ENCODE results near the gene CFLAR. TPM values are rescaled to one million over a fixed set of nuclear protein-coding genes. Genes with fewer than 3 reads are reported as not detected.

Gene CFLAR
- 0.84 and 1.6 TPM in 2 replicates for polyA plus RNA-seq
- 1.9 and 3.2 TPM in 2 replicates for polyA minus RNA-seq

DNA sequence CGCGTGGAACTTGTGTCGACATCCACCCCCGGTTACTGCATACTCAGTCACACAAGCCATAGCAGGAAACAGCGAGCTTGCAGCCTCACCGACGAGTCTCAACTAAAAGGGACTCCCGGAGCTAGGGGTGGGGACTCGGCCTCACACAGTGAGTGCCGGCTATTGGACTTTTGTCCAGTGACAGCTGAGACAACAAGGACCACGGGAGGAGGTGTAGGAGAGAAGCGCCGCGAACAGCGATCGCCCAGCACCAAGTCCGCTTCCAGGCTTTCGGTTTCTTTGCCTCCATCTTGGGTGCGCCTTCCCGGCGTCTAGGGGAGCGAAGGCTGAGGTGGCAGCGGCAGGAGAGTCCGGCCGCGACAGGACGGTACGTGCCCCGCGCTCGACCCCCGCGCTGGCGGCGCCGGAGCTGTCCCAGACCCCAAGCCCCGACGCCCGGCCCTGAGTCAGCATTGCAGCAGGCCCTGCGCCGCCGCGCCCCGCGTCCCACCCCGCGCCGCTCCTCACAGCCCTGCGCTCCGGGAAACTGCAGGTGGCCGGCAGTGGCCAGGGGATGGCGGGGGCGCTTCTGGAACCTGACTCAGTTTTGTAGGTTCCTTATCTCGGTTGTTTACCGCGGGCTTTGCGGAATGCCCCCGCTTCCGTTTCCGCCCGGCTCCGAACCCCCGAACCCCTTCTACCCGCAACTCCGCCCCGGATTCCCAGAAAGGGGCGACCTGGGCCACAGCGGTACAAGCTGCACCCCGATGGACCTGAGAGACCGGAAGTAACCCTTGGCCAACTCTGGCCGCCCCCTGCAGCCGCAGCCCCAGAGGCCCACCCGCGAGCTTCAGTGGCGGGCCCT is at the start of gene CFLAR:
TSS of gene CFLAR (plus strand) at position 50 of the 844 bp plus-strand sequence. CDS start 13,702 bp downstream, outside the sequence.
- H3K4me2 ChIP-seq (ENCODE audit: low read length) = no peak within 1 kb of the TSS
- H3K27ac ChIP-seq (ENCODE audit: low read length) = no peak within 1 kb of the TSS
- H3F3A ChIP-seq (ENCODE audit: insufficient read depth, low read length, poor library complexity, severe bottlenecking) = no peaks in the 10 kb centered on the region
- TF ChIP-seq SMC3 (conservative IDR thresholded peaks at IDR 0.05; ENCODE audit: poor library complexity) (no peak), POLR2AphosphoS5 (IDR thresholded peaks at IDR 0.05) (no peak), MXI1 (conservative IDR thresholded peaks at IDR 0.05; ENCODE audit: poor library complexity, severe bottlenecking) (no peak), EZH2 (IDR thresholded peaks at IDR 0.05; ENCODE audit: borderline replicate concordance, insufficient read depth, low read length, poor library complexity, severe bottlenecking) (no peak), EP300 (conservative IDR thresholded peaks at IDR 0.05; ENCODE audit: poor library complexity, severe bottlenecking) (no peak), REST (IDR thresholded peaks at IDR 0.05; ENCODE audit: borderline replicate concordance) (no peak), CTCF (IDR thresholded peaks at IDR 0.05; ENCODE audit: poor library complexity, severe bottlenecking) (no peak), TAF1 (IDR thresholded peaks at IDR 0.05; ENCODE audit: low read depth) (no peak), RAD21 (conservative IDR thresholded peaks at IDR 0.05) (no peak)
- H3K36me3 ChIP-seq (ENCODE audit: insufficient read depth, low read length) = no peaks in the 10 kb centered on the region
- peaks cover 10% of the 10 kb centered on the region for H3K27me3 ChIP-seq (ENCODE audit: insufficient read depth, low read depth, low read length)
- no peaks in the 10 kb centered on the region for H3K9me3 ChIP-seq (ENCODE audit: low read length)
- H3K9me2 ChIP-seq (ENCODE audit: insufficient read depth, low read length) = no peaks in the 10 kb centered on the region
- H4K20me1 ChIP-seq (ENCODE audit: insufficient read depth) = no peaks in the 10 kb centered on the region
- H3K79me2 ChIP-seq (replicated peaks; ENCODE audit: insufficient read depth, low read length) = no peaks in the 10 kb centered on the region
- H2AFZ ChIP-seq (ENCODE audit: low read depth, low read length) = no peak within 1 kb of the TSS
- no peak within 1 kb of the TSS for H3K9ac ChIP-seq (ENCODE audit: low read length)
- H3K4me3 ChIP-seq (ENCODE audit: low read length) = peak within 1 kb of the TSS; percentile 54

DNA sequence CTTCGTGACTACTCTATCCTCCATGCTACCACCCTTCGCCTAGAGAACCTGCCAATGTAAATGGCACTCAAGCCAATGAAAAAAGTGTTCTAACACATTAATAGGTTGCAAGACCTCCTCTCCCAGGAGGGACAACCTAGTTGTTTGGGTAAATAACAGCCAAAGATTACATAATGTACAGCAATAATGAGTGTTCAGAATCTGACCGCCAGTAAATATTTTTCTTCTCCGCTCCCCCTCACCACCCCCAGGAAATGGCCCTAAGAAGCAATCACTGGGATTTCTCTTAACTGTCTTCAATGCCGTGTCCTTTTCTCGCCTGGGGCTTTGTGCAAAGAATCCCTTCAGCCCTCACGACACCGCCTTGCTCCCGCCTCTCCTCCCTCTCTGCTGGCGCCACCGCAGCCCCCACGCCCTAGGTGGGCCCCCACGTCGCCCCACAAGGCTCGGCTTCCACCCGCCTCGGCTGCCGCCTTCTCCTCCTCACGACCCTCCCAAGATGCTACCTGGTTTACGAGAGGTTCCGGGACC is 45.0 kb upstream of the CFLAR start:
- peaks cover 3% of the 10 kb centered on the region for H4K20me1 ChIP-seq (ENCODE audit: insufficient read depth)
- no peaks in the 10 kb centered on the region for H3K36me3 ChIP-seq (ENCODE audit: insufficient read depth, low read length)
- no peaks in the 10 kb centered on the region for H3K27me3 ChIP-seq (ENCODE audit: insufficient read depth, low read depth, low read length)
- H3K4me2 ChIP-seq (ENCODE audit: low read length) = peak overlapping the region; percentile 52
- H3K27ac ChIP-seq (ENCODE audit: low read length) = peak overlapping the region; percentile 83
- peak overlapping the region; percentile 79 for H3K9ac ChIP-seq (ENCODE audit: low read length)
- peaks cover 66% of the 10 kb centered on the region for H3K79me2 ChIP-seq (replicated peaks; ENCODE audit: insufficient read depth, low read length)
- peaks cover 3% of the 10 kb centered on the region for H3F3A ChIP-seq (ENCODE audit: insufficient read depth, low read length, poor library complexity, severe bottlenecking)
- no peaks in the 10 kb centered on the region for H3K9me2 ChIP-seq (ENCODE audit: insufficient read depth, low read length)
- peak overlapping the region; percentile 65 for H2AFZ ChIP-seq (ENCODE audit: low read depth, low read length)
- TF ChIP-seq MXI1 (conservative IDR thresholded peaks at IDR 0.05; ENCODE audit: poor library complexity, severe bottlenecking) (no peak), REST (IDR thresholded peaks at IDR 0.05; ENCODE audit: borderline replicate concordance) (no peak), RAD21 (conservative IDR thresholded peaks at IDR 0.05) (no peak), CTCF (IDR thresholded peaks at IDR 0.05; ENCODE audit: poor library complexity, severe bottlenecking) (no peak), EZH2 (IDR thresholded peaks at IDR 0.05; ENCODE audit: borderline replicate concordance, insufficient read depth, low read length, poor library complexity, severe bottlenecking) (no peak), POLR2AphosphoS5 (IDR thresholded peaks at IDR 0.05) (no peak), EP300 (conservative IDR thresholded peaks at IDR 0.05; ENCODE audit: poor library complexity, severe bottlenecking) (no peak), TAF1 (IDR thresholded peaks at IDR 0.05; ENCODE audit: low read depth) (no peak), SMC3 (conservative IDR thresholded peaks at IDR 0.05; ENCODE audit: poor library complexity) (no peak)
- peak overlapping the region; percentile 78 for H3K4me3 ChIP-seq (ENCODE audit: low read length)
- no peaks in the 10 kb centered on the region for H3K9me3 ChIP-seq (ENCODE audit: low read length)

Measured in neural cell (in vitro differentiated cells).